ENCODE measurements around the gene WASL. TPM values are rescaled to one million over a fixed set of nuclear protein-coding genes. Genes with fewer than 3 reads are reported as not detected.
"Not testable (repeated sequence)": the region's sequence is repeated elsewhere in the genome, so short reads cannot be mapped to it uniquely, and the experiment has no call there.

WASL gene
- total RNA-seq, 1 experiment from 2014 or later = 32.1 TPM

DNA sequence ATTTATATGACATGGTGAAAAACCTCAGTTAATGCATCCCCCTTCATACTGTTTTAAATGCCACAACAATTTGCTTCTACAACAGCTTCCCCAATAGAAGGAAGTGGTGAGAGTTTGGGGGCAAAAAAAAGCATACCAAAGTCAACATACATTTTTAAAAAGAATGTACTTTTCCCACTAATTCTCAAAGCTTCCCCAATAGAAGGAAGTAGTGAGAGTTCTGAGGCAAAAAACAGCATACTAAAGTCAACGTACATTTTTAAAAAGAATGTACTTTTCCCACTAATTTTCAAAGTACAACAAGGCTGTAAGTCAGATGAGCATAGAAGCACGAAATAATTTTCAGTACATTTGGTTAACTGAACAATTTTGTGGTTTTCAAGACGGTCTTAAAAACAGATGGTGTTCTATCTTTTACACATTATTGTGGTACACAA lies 24.0 kb downstream of the WASL start:
- DNase-seq (ENCODE audit: low spot score) = no peak
- TF ChIP-seq EZH2 (IDR thresholded peaks at IDR 0.05; ENCODE audit: borderline replicate concordance, low read depth, low read length, poor library complexity, severe bottlenecking) = no peak
- TF ChIP-seq, protein P1, sequence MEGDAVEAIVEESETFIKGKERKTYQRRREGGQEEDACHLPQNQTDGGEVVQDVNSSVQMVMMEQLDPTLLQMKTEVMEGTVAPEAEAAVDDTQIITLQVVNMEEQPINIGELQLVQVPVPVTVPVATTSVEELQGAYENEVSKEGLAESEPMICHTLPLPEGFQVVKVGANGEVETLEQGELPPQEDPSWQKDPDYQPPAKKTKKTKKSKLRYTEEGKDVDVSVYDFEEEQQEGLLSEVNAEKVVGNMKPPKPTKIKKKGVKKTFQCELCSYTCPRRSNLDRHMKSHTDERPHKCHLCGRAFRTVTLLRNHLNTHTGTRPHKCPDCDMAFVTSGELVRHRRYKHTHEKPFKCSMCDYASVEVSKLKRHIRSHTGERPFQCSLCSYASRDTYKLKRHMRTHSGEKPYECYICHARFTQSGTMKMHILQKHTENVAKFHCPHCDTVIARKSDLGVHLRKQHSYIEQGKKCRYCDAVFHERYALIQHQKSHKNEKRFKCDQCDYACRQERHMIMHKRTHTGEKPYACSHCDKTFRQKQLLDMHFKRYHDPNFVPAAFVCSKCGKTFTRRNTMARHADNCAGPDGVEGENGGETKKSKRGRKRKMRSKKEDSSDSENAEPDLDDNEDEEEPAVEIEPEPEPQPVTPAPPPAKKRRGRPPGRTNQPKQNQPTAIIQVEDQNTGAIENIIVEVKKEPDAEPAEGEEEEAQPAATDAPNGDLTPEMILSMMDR (conservative IDR thresholded peaks at IDR 0.05; ENCODE audit: low read depth, low read length) = no peak
- no TSS peak for BruUV-seq (replicated peaks)
- no peaks in the 10 kb centered on the region for H3K36me3 ChIP-seq (ENCODE audit: insufficient read depth, low read length, poor library complexity, severe bottlenecking)
- no peak overlapping the region for H3K4me3 ChIP-seq (ENCODE audit: low read depth, low read length, poor library complexity, severe bottlenecking)
- intact Hi-C loops (cut with micrococcal nuclease; ENCODE audit: unreplicated experiment) = no loop called here
- peak overlapping the region; percentile 10 for H3K27ac ChIP-seq (ENCODE audit: low read depth, low read length, poor library complexity, severe bottlenecking)
- ChIA-PET CTCF (no interaction called here), POLR2A (ENCODE audit: low non-redundant PET) (no interaction called here)
- no peaks in the 10 kb centered on the region for H3K9me3 ChIP-seq (ENCODE audit: low read depth, low read length, poor library complexity, severe bottlenecking)
- no peaks in the 10 kb centered on the region for H3K27me3 ChIP-seq (replicated peaks; ENCODE audit: insufficient read depth, low read depth, low read length, poor library complexity)
- H3K4me1 ChIP-seq (ENCODE audit: insufficient read depth, low read length, poor library complexity, severe bottlenecking) = peaks cover 32% of the 10 kb centered on the region

DNA sequence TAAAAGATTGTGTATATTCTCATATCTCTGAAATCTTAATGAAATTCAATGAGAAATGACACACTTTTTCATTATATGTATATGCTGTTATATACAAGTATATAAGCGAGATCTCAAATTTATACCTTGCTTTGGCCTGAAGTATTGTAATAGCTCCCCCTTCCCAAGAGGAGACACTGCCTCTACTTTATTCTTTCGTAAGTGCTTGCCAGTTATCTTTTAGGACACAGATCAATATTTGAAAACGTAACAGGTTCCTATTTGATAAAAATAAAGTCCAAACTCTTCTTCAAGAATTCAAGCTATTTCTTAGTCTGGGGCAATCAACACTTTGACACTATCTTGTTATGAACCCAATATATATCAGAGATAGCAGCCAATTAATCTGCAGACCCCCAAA lies 24.9 kb downstream of the WASL start:
- ChIA-PET POLR2A (ENCODE audit: low non-redundant PET) (no interaction called here), CTCF (no interaction called here)
- intact Hi-C loops (cut with micrococcal nuclease; ENCODE audit: unreplicated experiment) = no loop called here
- H3K4me1 ChIP-seq (ENCODE audit: insufficient read depth, low read length, poor library complexity, severe bottlenecking) = peaks cover 32% of the 10 kb centered on the region
- H3K9me3 ChIP-seq (ENCODE audit: low read depth, low read length, poor library complexity, severe bottlenecking) = no peaks in the 10 kb centered on the region
- H3K36me3 ChIP-seq (ENCODE audit: insufficient read depth, low read length, poor library complexity, severe bottlenecking) = no peaks in the 10 kb centered on the region
- H3K27ac ChIP-seq (ENCODE audit: low read depth, low read length, poor library complexity, severe bottlenecking) = no peak overlapping the region
- no peak for TF ChIP-seq EZH2 (IDR thresholded peaks at IDR 0.05; ENCODE audit: borderline replicate concordance, low read depth, low read length, poor library complexity, severe bottlenecking)
- TF ChIP-seq, protein P1 (conservative IDR thresholded peaks at IDR 0.05; ENCODE audit: low read depth, low read length) = no peak
- H3K4me3 ChIP-seq (ENCODE audit: low read depth, low read length, poor library complexity, severe bottlenecking) = no peak overlapping the region
- H3K27me3 ChIP-seq (replicated peaks; ENCODE audit: insufficient read depth, low read depth, low read length, poor library complexity) = no peaks in the 10 kb centered on the region
- no peak for DNase-seq (ENCODE audit: low spot score)
- BruUV-seq (replicated peaks) = no TSS peak

- CTCF ChIA-PET; intact Hi-C loops (cut with micrococcal nuclease; ENCODE audit: unreplicated experiment); H3K36me3 ChIP-seq (ENCODE audit: insufficient read depth, low read length, poor library complexity, severe bottlenecking); BruUV-seq (replicated peaks); H3K27me3 ChIP-seq (replicated peaks; ENCODE audit: insufficient read depth, low read depth, low read length, poor library complexity); H3K4me3 ChIP-seq (ENCODE audit: low read depth, low read length, poor library complexity, severe bottlenecking); DNase-seq (ENCODE audit: low spot score); H3K9me3 ChIP-seq (ENCODE audit: low read depth, low read length, poor library complexity, severe bottlenecking); H3K27ac ChIP-seq (ENCODE audit: low read depth, low read length, poor library complexity, severe bottlenecking); POLR2A ChIA-PET (ENCODE audit: low non-redundant PET): not testable (repeated sequence)
- H3K4me1 ChIP-seq (ENCODE audit: insufficient read depth, low read length, poor library complexity, severe bottlenecking) = peaks cover 25% of the 10 kb centered on the region
These were observed 28.3 kb downstream of the WASL start for GRCh38 chr7:123720527-123720926.

- DNase-seq (ENCODE audit: low spot score) = no peak
- H3K36me3 ChIP-seq (ENCODE audit: insufficient read depth, low read length, poor library complexity, severe bottlenecking) = no peaks in the 10 kb centered on the region
- peaks cover 12% of the 10 kb centered on the region for H3K4me1 ChIP-seq (ENCODE audit: insufficient read depth, low read length, poor library complexity, severe bottlenecking)
- no peak overlapping the region for H3K27ac ChIP-seq (ENCODE audit: low read depth, low read length, poor library complexity, severe bottlenecking)
- no peaks in the 10 kb centered on the region for H3K9me3 ChIP-seq (ENCODE audit: low read depth, low read length, poor library complexity, severe bottlenecking)
- no peaks in the 10 kb centered on the region for H3K27me3 ChIP-seq (replicated peaks; ENCODE audit: insufficient read depth, low read depth, low read length, poor library complexity)
- ChIA-PET CTCF (no interaction called here), POLR2A (ENCODE audit: low non-redundant PET) (no interaction called here)
- intact Hi-C loops (cut with micrococcal nuclease; ENCODE audit: unreplicated experiment) = no loop called here
- BruUV-seq (replicated peaks) = no TSS peak
- no peak overlapping the region for H3K4me3 ChIP-seq (ENCODE audit: low read depth, low read length, poor library complexity, severe bottlenecking)
- TF ChIP-seq, protein P1 (conservative IDR thresholded peaks at IDR 0.05; ENCODE audit: low read depth, low read length) = no peak
- no peak for TF ChIP-seq EZH2 (IDR thresholded peaks at IDR 0.05; ENCODE audit: borderline replicate concordance, low read depth, low read length, poor library complexity, severe bottlenecking)
These were observed 29.5 kb downstream of the WASL start for GRCh38 chr7:123719197-123719721.

Data from A673 (cell line).